Measurements from ENCODE around the gene OSBPL3. TPM values are rescaled to one million over a fixed set of nuclear protein-coding genes. Genes with fewer than 3 reads are reported as not detected.

Gene OSBPL3
- total and polyA plus RNA-seq, 2 donors (not counting 1 experiment from before 2014, with no cell fraction given), result 13.5 to 67.6 TPM

- H3K9me3 ChIP-seq (ENCODE audit: control extremely low read depth in 1 of 3, control insufficient read depth in 2 of 3, insufficient read depth in 1 of 3, low read length in 2 of 3), result no peaks in the 10 kb centered on the region
- Mint-ChIP-seq H3K4me3 (peak overlapping the region; percentile 0), H3K9me3 (ENCODE audit: insufficient read depth) (no peaks in the 10 kb centered on the region), H3K27ac (no peak overlapping the region), H3K4me1 (peaks cover 32% of the 10 kb centered on the region), H3K27me3 (no peaks in the 10 kb centered on the region)
- ChIA-PET POLR2A (no interaction called here), CTCF (interaction anchor here (0.8 to 4.5 kb wide), 9 partner anchors 10 to 210 kb away, joined by 3 to 17 read pairs (median 4); partner anchors contain the start of gene OSBPL3)
- no peaks in the 10 kb centered on the region for H3K27me3 ChIP-seq (replicated peaks in 1 of 4; ENCODE audit: control extremely low read depth in 1 of 4, control insufficient read depth in 3 of 4, insufficient read depth in 4 of 4, low read length in 3 of 4)
- H4K20me1 ChIP-seq (ENCODE audit: control insufficient read depth, insufficient read depth, low read length, poor library complexity, severe bottlenecking), result no peaks in the 10 kb centered on the region
- intact Hi-C loops (cut with micrococcal nuclease), result no loop called here
- ATAC-seq (ENCODE audit: low read depth) (peak; percentile 32), DNase-seq (no peak)
- H3K27ac ChIP-seq (ENCODE audit: low read length in 2 of 2), result no peak overlapping the region
- H3K9ac ChIP-seq (ENCODE audit: low read length), result no peak overlapping the region
- H3K4me2 ChIP-seq (replicated peaks; ENCODE audit: low read depth, low read length, poor library complexity, severe bottlenecking), result peak overlapping the region; percentile 9
- TF ChIP-seq EZH2 (IDR thresholded peaks at IDR 0.05; ENCODE audit: borderline replicate concordance, insufficient read depth, low read depth, low read length, poor library complexity, severe bottlenecking) (no peak), CTCF (IDR thresholded peaks at IDR 0.05) (no peak)
- H2AFZ ChIP-seq (ENCODE audit: insufficient read depth, low read depth, low read length, poor library complexity, severe bottlenecking), result no peak overlapping the region
- no peak overlapping the region for H3K4me3 ChIP-seq (ENCODE audit: control extremely low read depth in 1 of 5, extremely low read depth in 1 of 5, insufficient read depth in 1 of 5, low read depth in 2 of 5, low read length in 4 of 5)
- H3K36me3 ChIP-seq (replicated peaks in 1 of 2; ENCODE audit: control extremely low read depth in 1 of 2, control insufficient read depth in 1 of 2, extremely low read depth in 1 of 2, insufficient read depth in 2 of 2, low read length in 1 of 2), result peaks cover 0 to 3% of the 10 kb centered on the region in 2 experiments
- H3K4me1 ChIP-seq (ENCODE audit: control insufficient read depth in 2 of 2, insufficient read depth in 2 of 2, low read length in 2 of 2), result peaks cover 17 to 18% of the 10 kb centered on the region in 2 donors
- 13% methylated on average over 3 of the region's 3 CpGs for WGBS (ENCODE audit: insufficient coverage)
- H3K79me2 ChIP-seq (ENCODE audit: control insufficient read depth, insufficient read depth, low read length), result no peaks in the 10 kb centered on the region
Measured at GRCh38 chr7:24882989-24883621, 96.9 kb downstream of the OSBPL3 start.

- H3K27me3 ChIP-seq (replicated peaks in 1 of 4; ENCODE audit: control extremely low read depth in 1 of 4, control insufficient read depth in 3 of 4, insufficient read depth in 4 of 4, low read length in 3 of 4), result no peaks in the 10 kb centered on the region
- no peak overlapping the region for H3K4me2 ChIP-seq (replicated peaks; ENCODE audit: low read depth, low read length, poor library complexity, severe bottlenecking)
- no peak overlapping the region for H2AFZ ChIP-seq (ENCODE audit: insufficient read depth, low read depth, low read length, poor library complexity, severe bottlenecking)
- no peak for TF ChIP-seq EZH2 (IDR thresholded peaks at IDR 0.05; ENCODE audit: borderline replicate concordance, insufficient read depth, low read depth, low read length, poor library complexity, severe bottlenecking)
- TF ChIP-seq CTCF (IDR thresholded peaks at IDR 0.05), result no peak
- H3K4me3 Mint-ChIP-seq, result no peak overlapping the region
- H3K4me3 ChIP-seq (ENCODE audit: control extremely low read depth in 1 of 5, extremely low read depth in 1 of 5, insufficient read depth in 1 of 5, low read depth in 2 of 5, low read length in 4 of 5), result no peak overlapping the region
- no peaks in the 10 kb centered on the region for H3K9me3 Mint-ChIP-seq (ENCODE audit: insufficient read depth)
- intact Hi-C loops (cut with micrococcal nuclease), result no loop called here
- peaks cover 27 to 28% of the 10 kb centered on the region in 2 donors for H3K4me1 ChIP-seq (ENCODE audit: control insufficient read depth in 2 of 2, insufficient read depth in 2 of 2, low read length in 2 of 2)
- H3K9ac ChIP-seq (ENCODE audit: low read length), result no peak overlapping the region
- no peaks in the 10 kb centered on the region for H3K36me3 ChIP-seq (replicated peaks in 1 of 2; ENCODE audit: control extremely low read depth in 1 of 2, control insufficient read depth in 1 of 2, extremely low read depth in 1 of 2, insufficient read depth in 2 of 2, low read length in 1 of 2)
- H3K9me3 ChIP-seq (ENCODE audit: control extremely low read depth in 1 of 3, control insufficient read depth in 2 of 3, insufficient read depth in 1 of 3, low read length in 2 of 3), result no peaks in the 10 kb centered on the region
- CTCF ChIA-PET, result interaction anchor here (0.7 to 4.5 kb wide), 6 partner anchors 11 to 211 kb away, joined by 3 to 17 read pairs (median 4); no protein-coding TSS in a partner anchor
- POLR2A ChIA-PET, result no interaction called here
- ATAC-seq (ENCODE audit: low read depth) (no peak), DNase-seq (no peak)
- peaks cover 46% of the 10 kb centered on the region for H3K4me1 Mint-ChIP-seq
- no peaks in the 10 kb centered on the region for H4K20me1 ChIP-seq (ENCODE audit: control insufficient read depth, insufficient read depth, low read length, poor library complexity, severe bottlenecking)
- no peak overlapping the region for H3K27ac ChIP-seq (ENCODE audit: low read length in 2 of 2)
- no peaks in the 10 kb centered on the region for H3K27me3 Mint-ChIP-seq
- no peak overlapping the region for H3K27ac Mint-ChIP-seq
- WGBS (ENCODE audit: insufficient coverage), result 95% methylated on average over 4 of the region's 4 CpGs
- H3K79me2 ChIP-seq (ENCODE audit: control insufficient read depth, insufficient read depth, low read length), result no peaks in the 10 kb centered on the region
Measured at GRCh38 chr7:24881623-24882022, 98.4 kb downstream of the OSBPL3 start.

Data from B cell (primary cell).